Endothelial cell of umbilical vein (primary cell): Measurements from ENCODE around the gene GLUL. TPM values are rescaled to one million over a fixed set of nuclear protein-coding genes. Genes with fewer than 3 reads are reported as not detected.

Source experiments
- BruUV-seq: library from RNA; stranded (reverse); fragments of 400-500 nt; replicated peaks from 2 replicates; lab custom pipeline; 2021; lab: Mats Ljungman, UMichigan
- CTCF ChIA-PET: fragments of 300-600, 350-600 bp; sonication (Branson Sonifier 250); formaldehyde crosslinking; loops from one replicate; lab custom pipeline; 2021; ENCODE audit warnings: antibody characterized with exemption, inconsistent platforms; lab: Charles Lee
- POLR2A ChIA-PET: fragments of 300-600, 350-600 bp; sonication (Branson Sonifier 250); formaldehyde crosslinking; loops from one replicate; lab custom pipeline; 2021; ENCODE audit warnings: antibody characterized with exemption, inconsistent platforms; lab: Charles Lee
- DNase-seq: peaks from one replicate; pipeline ENCODE4 v3.0.0-alpha.2; 2011; ENCODE audit warnings: low read depth, low spot score
- FAIRE-seq: peaks from 2 replicates; lab custom pipeline; 2011; peaks lifted over from hg19 to GRCh38; lab: Jason Lieb, UNC
- H2AFZ ChIP-seq: 2 replicates; pipeline ENCODE4 v1.6.0; 2012; ENCODE audit warnings: low read depth, low read length, control low read depth, inconsistent platforms
- H3K27ac ChIP-seq: 2 replicates; pipeline ENCODE4 v1.5.1; 2011; ENCODE audit warnings: low read depth, mild to moderate bottlenecking, control low read depth, low read length, moderate library complexity; ENCODE audit not compliant: insufficient read depth
- H3K27me3 ChIP-seq, 2 experiments: 2 replicates each; pipeline versions ENCODE4 v1.6.0 to v1.6.1; 2011; ENCODE audit warnings: low read length in 2 of 2, mixed read lengths in 1 of 2; ENCODE audit not compliant: control insufficient read depth in 2 of 2, insufficient read depth in 2 of 2
- H3K36me3 ChIP-seq, 2 experiments: 2 replicates in 1 of 2; 3 replicates in 1 of 2; pipeline ENCODE4 v1.5.1; 2011; ENCODE audit warnings: low read length in 2 of 2, mild to moderate bottlenecking in 1 of 2, moderate library complexity in 1 of 2; ENCODE audit not compliant: control insufficient read depth in 2 of 2, insufficient read depth in 2 of 2; ENCODE audit errors: extremely low read depth in 1 of 2
- H3K4me1 ChIP-seq: 3 replicates; pipeline ENCODE4 v1.5.1; 2011; ENCODE audit warnings: mild to moderate bottlenecking, low read length; ENCODE audit not compliant: control insufficient read depth, insufficient read depth; ENCODE audit errors: extremely low read depth
- H3K4me2 ChIP-seq: 2 replicates; pipeline ENCODE4 v1.6.1; 2011; ENCODE audit warnings: low read length, control low read depth, mixed read lengths; ENCODE audit not compliant: insufficient read depth
- H3K4me3 ChIP-seq, 3 experiments: fragments of 200-600 bp in 1 of 3; sonication (generic), shearing (Covaris generic) in 1 of 3; replicated peaks in 1 of 3; 2 replicates each; pipeline ENCODE4 v1.5.1; 2011 to 2016; ENCODE audit warnings: control low read depth in 3 of 3, low read length in 3 of 3, mild to moderate bottlenecking in 2 of 3, inconsistent platforms in 1 of 3, low read depth in 1 of 3, moderate library complexity in 1 of 3; ENCODE audit not compliant: insufficient read depth in 1 of 3
- H3K79me2 ChIP-seq: 2 replicates; pipeline ENCODE4 v1.6.0; 2012; ENCODE audit warnings: low read length, inconsistent platforms; ENCODE audit not compliant: control insufficient read depth, insufficient read depth
- H3K9ac ChIP-seq: replicated peaks from 2 replicates; pipeline ENCODE3; 2011; ENCODE audit warnings: low read length, control low read depth; ENCODE audit not compliant: insufficient read depth; ENCODE audit errors: extremely low read depth
- H3K9me1 ChIP-seq: replicated peaks from 3 replicates; pipeline ENCODE4 v1.6.0; 2011; ENCODE audit warnings: mild to moderate bottlenecking, low read length; ENCODE audit not compliant: control insufficient read depth, insufficient read depth; ENCODE audit errors: extremely low read depth
- H3K9me3 ChIP-seq: replicated peaks from 2 replicates; pipeline ENCODE4 v1.5.1; 2012; ENCODE audit warnings: low read length, inconsistent platforms; ENCODE audit not compliant: control insufficient read depth, insufficient read depth
- H4K20me1 ChIP-seq: replicated peaks from 2 replicates; pipeline ENCODE3; 2011; ENCODE audit warnings: mild to moderate bottlenecking, low read length; ENCODE audit not compliant: control insufficient read depth, insufficient read depth; ENCODE audit errors: extremely low read depth
- EZH2 ChIP-seq: IDR thresholded peaks from 2 replicates; pipeline ENCODE4 v1.6.1; 2012; ENCODE audit warnings: borderline replicate concordance, low read depth, mild to moderate bottlenecking, moderate library complexity, low read length, inconsistent platforms; ENCODE audit not compliant: severe bottlenecking
- FOS ChIP-seq: IDR thresholded peaks from 2 replicates; pipeline ENCODE4 v1.6.1; 2011; ENCODE audit warnings: mild to moderate bottlenecking, low read length, moderate library complexity, borderline replicate concordance; ENCODE audit not compliant: insufficient read depth
- GATA2 ChIP-seq: IDR thresholded peaks from 2 replicates; pipeline ENCODE4 v1.7.0; 2011; ENCODE audit warnings: low read depth, mild to moderate bottlenecking, moderate library complexity, mixed read lengths, low read length; ENCODE audit not compliant: insufficient read length, insufficient read depth
- JUN ChIP-seq: IDR thresholded peaks from 2 replicates; pipeline ENCODE4 v1.6.1; 2011; ENCODE audit warnings: borderline replicate concordance, low read depth; ENCODE audit not compliant: insufficient read length, insufficient read depth
- MAX ChIP-seq: IDR thresholded peaks from 2 replicates; pipeline ENCODE4 v1.6.1; 2011; ENCODE audit not compliant: insufficient read depth, insufficient read length
- MYC ChIP-seq: IDR thresholded peaks from one replicate; pipeline ENCODE4 v1.6.1; 2011; ENCODE audit warnings: mild to moderate bottlenecking, low read depth, low read length
- POLR2A ChIP-seq: IDR thresholded peaks from 2 replicates; pipeline ENCODE4 v1.6.1; 2012; ENCODE audit warnings: low read depth, mild to moderate bottlenecking, control low read depth, low read length
- POLR2AphosphoS5 ChIP-seq: IDR thresholded peaks from 2 replicates; pipeline ENCODE4 v1.6.1; 2012; ENCODE audit warnings: low read depth, mild to moderate bottlenecking, control low read depth, low read length, moderate library complexity; ENCODE audit not compliant: insufficient read depth
- dilution Hi-C: fragments of 300-500 bp; cut with MboI; formaldehyde crosslinking; loops from one replicate; pipeline ENCODE4 v1.15.0; 2019; ENCODE audit warnings: low sequenced_read_pairs; ENCODE audit not compliant: extremely low pct_ligation_motif_present
- intact Hi-C: fragments of 100-400 bp; cut with micrococcal nuclease; formaldehyde crosslinking; loops from one replicate; pipeline ENCODE4 v1.10.0; 2022
- polyA plus RNA-seq, 4 experiments: library from polyadenylated mRNA; depleted of rRNA in 3 of 4; stranded (reverse) in 3 of 4; unstranded in 1 of 4; fragments of >200 nt; gene quantifications; 2 replicates each; pipeline versions ENCODE4 v1.2.1 to v1.2.3, GENCODE V29; 2011 to 2012; ENCODE audit warnings: missing spikeins in 1 of 4
- total RNA-seq: library from RNA; stranded (reverse); gene quantifications from 2 replicates; pipeline ENCODE4 v1.2.3, GENCODE V29; 2021
- TF ChIP-seq, protein P1 (sequence below), 2 donors: IDR thresholded peaks; 1 replicate in 1 of 2; 2 replicates in 1 of 2; pipeline ENCODE4 v1.5.1; 2011; ENCODE audit warnings: low read length in 2 of 2, mild to moderate bottlenecking in 2 of 2, moderate library complexity in 2 of 2, control low read depth in 1 of 2, inconsistent platforms in 1 of 2, low read depth in 1 of 2; ENCODE audit not compliant: insufficient read depth in 1 of 2; ENCODE audit errors: extremely low read depth in 1 of 2

Gene GLUL
- total and polyA plus RNA-seq, 2 donors (not counting 3 experiments of a cell fraction or from before 2014, with no cell fraction given): 172 to 187 TPM

- Histone ChIP-seq H3K4me2 (no peak overlapping the region), H3K4me3 (no peak overlapping the region), H3K9me1 (no peaks in the 10 kb centered on the region), H2AFZ (no peak overlapping the region), H3K79me2 (no peaks in the 10 kb centered on the region), H3K9ac (no peak overlapping the region), H3K27ac (no peak overlapping the region), H4K20me1 (no peaks in the 10 kb centered on the region), H3K4me1 (no peaks in the 10 kb centered on the region), H3K9me3 (no peaks in the 10 kb centered on the region), H3K27me3 (peaks cover 0 to 2% of the 10 kb centered on the region in 2 experiments), H3K36me3 (no peaks in the 10 kb centered on the region)
- no peak for FAIRE-seq
- ChIA-PET POLR2A (no interaction called here), CTCF (no interaction called here)
- no peak for DNase-seq
- intact Hi-C loops: no loop called here
- dilution Hi-C loops: no loop called here
- BruUV-seq: no TSS peak
- TF ChIP-seq MAX: no peak
- TF ChIP-seq, protein P1, sequence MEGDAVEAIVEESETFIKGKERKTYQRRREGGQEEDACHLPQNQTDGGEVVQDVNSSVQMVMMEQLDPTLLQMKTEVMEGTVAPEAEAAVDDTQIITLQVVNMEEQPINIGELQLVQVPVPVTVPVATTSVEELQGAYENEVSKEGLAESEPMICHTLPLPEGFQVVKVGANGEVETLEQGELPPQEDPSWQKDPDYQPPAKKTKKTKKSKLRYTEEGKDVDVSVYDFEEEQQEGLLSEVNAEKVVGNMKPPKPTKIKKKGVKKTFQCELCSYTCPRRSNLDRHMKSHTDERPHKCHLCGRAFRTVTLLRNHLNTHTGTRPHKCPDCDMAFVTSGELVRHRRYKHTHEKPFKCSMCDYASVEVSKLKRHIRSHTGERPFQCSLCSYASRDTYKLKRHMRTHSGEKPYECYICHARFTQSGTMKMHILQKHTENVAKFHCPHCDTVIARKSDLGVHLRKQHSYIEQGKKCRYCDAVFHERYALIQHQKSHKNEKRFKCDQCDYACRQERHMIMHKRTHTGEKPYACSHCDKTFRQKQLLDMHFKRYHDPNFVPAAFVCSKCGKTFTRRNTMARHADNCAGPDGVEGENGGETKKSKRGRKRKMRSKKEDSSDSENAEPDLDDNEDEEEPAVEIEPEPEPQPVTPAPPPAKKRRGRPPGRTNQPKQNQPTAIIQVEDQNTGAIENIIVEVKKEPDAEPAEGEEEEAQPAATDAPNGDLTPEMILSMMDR (IDR thresholded peaks at IDR 0.05; ENCODE audit: extremely low read depth in 1 of 2, insufficient read depth in 1 of 2, low read depth in 1 of 2, low read length in 2 of 2): no peak
- TF ChIP-seq EZH2: no peak
- no peak for TF ChIP-seq POLR2AphosphoS5
- TF ChIP-seq MYC: no peak
- TF ChIP-seq JUN: no peak
- no peak for TF ChIP-seq GATA2
- TF ChIP-seq POLR2A: no peak
- no peak for TF ChIP-seq FOS
These were observed 40.8 kb downstream of the GLUL start for GRCh38 chr1:182350839-182351238.
